Choroid plexus epithelial cell (primary cell): ENCODE results near the gene GALNT9.

Experiments used
- DNase-seq: peaks from one replicate; pipeline ENCODE4 v3.0.0-alpha.2; 2010; ENCODE audit warnings: low read depth
- H3K4me3 ChIP-seq: 2 replicates; pipeline ENCODE4 v1.5.1; 2011; ENCODE audit warnings: low read depth, mild to moderate bottlenecking, control low read depth, low read length, moderate library complexity
- TF ChIP-seq, protein P1 (sequence below): conservative IDR thresholded peaks from 2 replicates; pipeline ENCODE4 v1.5.1; 2011; ENCODE audit warnings: low read depth, mild to moderate bottlenecking, control low read depth, inconsistent platforms, low read length, moderate library complexity

Gene GALNT9

GRCh38 chr12:132336451-132337413 is 7.3 kb upstream of the GALNT9 start:
- DNase-seq = no peak

GRCh38 chr12:132335179-132335756 is 5.9 kb upstream of the GALNT9 start:
- no peak for DNase-seq
- TF ChIP-seq, protein P1, sequence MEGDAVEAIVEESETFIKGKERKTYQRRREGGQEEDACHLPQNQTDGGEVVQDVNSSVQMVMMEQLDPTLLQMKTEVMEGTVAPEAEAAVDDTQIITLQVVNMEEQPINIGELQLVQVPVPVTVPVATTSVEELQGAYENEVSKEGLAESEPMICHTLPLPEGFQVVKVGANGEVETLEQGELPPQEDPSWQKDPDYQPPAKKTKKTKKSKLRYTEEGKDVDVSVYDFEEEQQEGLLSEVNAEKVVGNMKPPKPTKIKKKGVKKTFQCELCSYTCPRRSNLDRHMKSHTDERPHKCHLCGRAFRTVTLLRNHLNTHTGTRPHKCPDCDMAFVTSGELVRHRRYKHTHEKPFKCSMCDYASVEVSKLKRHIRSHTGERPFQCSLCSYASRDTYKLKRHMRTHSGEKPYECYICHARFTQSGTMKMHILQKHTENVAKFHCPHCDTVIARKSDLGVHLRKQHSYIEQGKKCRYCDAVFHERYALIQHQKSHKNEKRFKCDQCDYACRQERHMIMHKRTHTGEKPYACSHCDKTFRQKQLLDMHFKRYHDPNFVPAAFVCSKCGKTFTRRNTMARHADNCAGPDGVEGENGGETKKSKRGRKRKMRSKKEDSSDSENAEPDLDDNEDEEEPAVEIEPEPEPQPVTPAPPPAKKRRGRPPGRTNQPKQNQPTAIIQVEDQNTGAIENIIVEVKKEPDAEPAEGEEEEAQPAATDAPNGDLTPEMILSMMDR = no peak
- H3K4me3 ChIP-seq = no peak overlapping the region

More at GRCh38 chr12:132336451-132337413, 7.3 kb upstream of the GALNT9 start:
- H3K4me3 ChIP-seq = no peak overlapping the region
- TF ChIP-seq, protein P1 = no peak

DNA sequence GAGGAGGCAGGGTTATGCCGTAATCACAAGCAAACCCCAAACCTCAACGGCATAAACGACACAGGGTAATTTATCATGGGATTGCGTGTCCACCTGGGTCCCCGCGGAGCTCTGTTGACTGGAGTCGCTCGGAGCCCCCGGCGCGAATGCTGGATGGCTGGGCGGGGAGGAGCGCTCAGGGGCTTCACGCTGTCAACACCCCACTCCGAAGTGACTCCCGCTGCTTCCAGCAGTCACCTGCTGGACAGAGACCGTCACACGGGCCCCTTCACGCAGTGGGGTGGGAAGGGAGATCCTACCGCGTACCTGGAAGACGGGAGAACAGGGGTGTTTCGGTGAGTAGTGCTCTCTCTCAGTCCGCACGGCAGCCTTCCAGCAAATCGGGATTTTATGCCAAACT is 4.4 kb upstream of the GALNT9 start:
- DNase-seq = no peak
- TF ChIP-seq, protein P1 = no peak

DNA sequence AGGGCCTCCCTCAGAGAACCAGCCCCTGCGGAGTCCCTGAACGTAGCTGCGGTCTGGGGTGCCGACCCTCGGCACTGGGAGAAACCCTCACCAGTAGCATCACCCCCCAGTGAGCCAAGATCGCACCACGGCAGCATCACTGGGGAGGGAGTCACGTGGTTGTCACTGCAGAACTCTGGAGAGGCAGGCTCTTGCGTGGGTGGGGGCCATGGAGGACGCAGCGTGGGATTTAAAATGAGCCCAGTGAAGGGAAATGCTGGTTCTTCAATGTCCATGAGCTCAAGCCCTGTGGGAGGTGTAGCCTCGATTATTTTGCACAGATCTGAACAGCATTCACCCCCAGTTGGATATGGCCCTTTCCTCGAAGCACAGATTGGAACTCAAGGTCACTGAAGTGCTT is 3.9 kb upstream of the GALNT9 start:
- no peak for DNase-seq
- H3K4me3 ChIP-seq = no peak overlapping the region
- TF ChIP-seq, protein P1 = no peak

More for the DNA sequence above, 4.4 kb upstream of the GALNT9 start:
- no peak overlapping the region for H3K4me3 ChIP-seq

GRCh38 chr12:132330549-132330881 is 1.1 kb upstream of the GALNT9 start:
- H3K4me3 ChIP-seq = no peak overlapping the region
- DNase-seq = no peak
- TF ChIP-seq, protein P1 = no peak

- H3K4me3 ChIP-seq = no peak overlapping the region
- TF ChIP-seq, protein P1 = no peak
- no peak for DNase-seq
These were observed 545 bp upstream of the GALNT9 start for GRCh38 chr12:132329720-132330548.
